ENCODE data around the gene MS4A10.

- no peak for TF ChIP-seq CTCF (IDR thresholded peaks at IDR 0.05)
- TF ChIP-seq EP300 (IDR thresholded peaks at IDR 0.05): no peak
- no peak for TF ChIP-seq POLR2AphosphoS5 (IDR thresholded peaks at IDR 0.05)
- no peak for TF ChIP-seq POLR2A (IDR thresholded peaks at IDR 0.05)
Measured at GRCh38 chr11:60765355-60765754, 19.8 kb upstream of the MS4A10 start.

Measured in sigmoid colon (tissue), 4 donors.